GM18502 (cell line): ENCODE data around the gene AKAP12.
"Not testable (repeated sequence)": the region's sequence is repeated elsewhere in the genome, so short reads cannot be mapped to it uniquely, and the experiment has no call there.

Experiments used
- ATAC-seq: cut with Tn5 transposase; IDR thresholded peaks from one replicate; pipeline ENCODE4 v1.9.1; 2021; ENCODE audit warnings: mild to moderate bottlenecking; ENCODE audit not compliant: unreplicated experiment, poor library complexity

Gene AKAP12

DNA sequence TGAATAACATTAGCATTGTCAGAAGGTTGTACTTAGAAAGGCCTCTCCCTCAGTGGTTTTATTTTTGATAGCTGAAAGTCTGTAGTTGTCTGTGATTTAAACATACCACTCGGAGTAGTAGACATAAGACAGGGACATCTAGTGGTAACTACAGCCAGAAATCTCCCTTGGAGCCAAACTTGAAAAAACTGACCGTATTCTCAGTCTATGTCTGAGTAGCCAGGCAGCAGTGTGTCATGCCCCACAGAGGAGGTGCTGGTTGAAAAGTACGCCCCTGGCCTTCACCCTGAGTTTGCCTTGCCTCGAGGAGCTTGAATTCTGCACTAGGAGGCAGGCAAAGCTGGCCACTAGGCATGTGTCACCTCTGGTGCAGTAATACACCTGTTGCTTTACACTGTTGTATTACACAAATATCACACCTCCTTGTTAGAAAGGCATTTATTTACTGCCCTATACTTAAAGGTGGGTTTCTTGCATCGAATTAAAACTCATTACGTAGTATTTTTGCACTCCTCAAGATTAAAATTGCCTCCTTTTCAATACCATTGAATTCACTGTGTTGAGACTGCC is 130.8 kb downstream of the AKAP12 start:
- ATAC-seq, result no peak

DNA sequence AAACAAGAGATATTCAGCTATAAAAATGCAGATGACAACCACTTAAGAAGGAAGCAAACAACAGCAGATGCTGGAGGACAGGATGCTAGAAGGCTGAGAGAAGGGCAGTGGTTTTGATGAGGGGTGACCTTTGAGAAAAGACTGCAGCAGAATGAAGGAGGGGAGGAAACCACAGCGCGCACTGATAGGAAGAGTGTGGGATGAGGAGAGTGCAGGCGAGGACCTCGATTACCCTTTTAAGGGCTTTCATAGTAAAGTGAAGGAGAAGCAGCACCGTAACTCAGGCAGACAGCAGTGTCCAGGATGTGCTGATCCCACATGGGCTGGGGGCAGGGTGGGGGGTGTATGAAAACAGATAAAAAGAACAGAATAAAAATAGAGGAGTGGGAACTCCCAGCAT is 132.4 kb downstream of the AKAP12 start:
- no peak for ATAC-seq

DNA sequence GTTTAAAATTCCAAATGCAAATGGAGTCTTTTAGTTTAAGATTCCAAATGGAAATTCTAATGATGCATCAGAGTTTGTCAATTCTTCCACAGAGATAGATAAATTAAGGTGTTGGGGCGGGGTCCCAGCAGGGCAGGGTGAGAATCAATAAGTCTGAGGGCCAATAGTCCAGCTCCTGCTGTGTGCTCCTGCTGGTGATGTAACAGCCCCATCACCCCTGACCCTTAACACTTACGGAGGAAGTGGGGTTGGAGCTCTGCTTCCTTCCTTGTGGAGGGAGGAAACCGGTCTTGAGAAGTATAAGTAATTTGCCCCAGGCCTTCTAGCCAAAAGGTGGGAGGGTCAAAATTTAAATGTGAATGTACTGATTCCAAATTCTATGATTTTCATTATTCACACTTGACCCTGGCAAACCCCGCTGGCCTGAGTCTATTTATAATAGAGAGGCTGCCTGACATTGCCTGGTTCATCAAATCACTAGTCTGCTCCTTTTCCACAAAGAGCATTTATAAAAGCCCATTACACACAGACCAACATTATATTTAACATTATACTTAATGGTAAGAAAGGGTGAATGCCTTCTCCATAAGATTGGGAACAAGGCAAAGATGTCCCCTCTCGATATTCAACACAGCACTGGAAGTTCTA is 134.4 kb downstream of the AKAP12 start:
- no peak for ATAC-seq

DNA sequence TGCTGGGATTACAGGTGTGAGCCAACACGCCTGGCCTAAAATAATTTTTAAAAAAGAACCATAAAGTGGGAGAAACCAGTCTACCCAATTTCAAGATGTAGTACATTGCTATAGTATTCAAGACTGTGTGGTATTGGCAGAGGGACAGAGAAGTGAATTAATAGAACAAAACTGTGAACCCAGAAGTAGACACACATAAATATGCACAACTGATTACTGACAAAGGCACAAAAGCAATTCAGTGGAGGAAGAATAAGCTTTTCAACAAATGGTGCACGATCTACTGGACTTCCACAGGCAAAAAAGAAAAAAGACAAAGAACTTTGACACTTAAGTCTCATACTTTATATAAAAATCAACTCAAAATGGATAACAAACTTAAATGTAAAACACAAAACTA is 136.1 kb downstream of the AKAP12 start:
- ATAC-seq, result no peak

DNA sequence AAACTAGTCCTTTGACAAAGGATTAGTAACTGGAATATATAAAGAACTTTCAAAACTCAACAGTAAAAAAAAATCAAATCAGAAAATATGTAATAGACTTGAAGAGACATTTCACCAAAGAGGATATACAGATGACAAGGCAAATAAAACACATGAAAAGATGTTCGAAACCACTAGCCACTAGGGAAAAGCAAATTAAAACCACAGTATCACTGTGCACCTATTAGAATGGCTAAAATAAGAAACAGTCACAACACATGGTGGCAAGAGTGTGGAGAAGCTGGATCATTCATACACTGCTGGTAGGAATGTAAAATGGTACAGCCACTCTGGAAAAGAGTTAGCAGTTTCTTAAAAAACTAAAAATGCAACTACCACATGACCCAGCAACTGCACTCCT is 136.7 kb downstream of the AKAP12 start:
- peak; percentile 39 for ATAC-seq

DNA sequence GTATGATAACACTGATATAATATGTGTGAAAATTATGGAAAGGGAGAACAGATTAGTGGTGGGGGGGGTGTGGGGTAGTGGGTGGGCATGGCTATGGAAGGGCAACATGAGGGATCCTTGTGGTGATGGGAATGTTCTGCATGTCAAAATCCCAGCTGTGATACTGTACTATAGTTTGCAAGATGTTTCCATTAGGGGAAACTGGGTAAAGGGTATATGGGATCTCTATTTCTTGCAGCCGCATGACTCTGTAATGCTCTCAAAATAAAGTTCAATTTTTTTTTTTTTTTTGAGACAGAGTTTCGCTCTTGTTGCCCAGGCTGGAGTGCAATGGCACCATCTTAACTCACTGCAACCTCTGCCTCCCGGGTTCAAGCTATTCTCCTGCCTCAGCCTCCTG is 137.3 kb downstream of the AKAP12 start:
- ATAC-seq, result no peak

DNA sequence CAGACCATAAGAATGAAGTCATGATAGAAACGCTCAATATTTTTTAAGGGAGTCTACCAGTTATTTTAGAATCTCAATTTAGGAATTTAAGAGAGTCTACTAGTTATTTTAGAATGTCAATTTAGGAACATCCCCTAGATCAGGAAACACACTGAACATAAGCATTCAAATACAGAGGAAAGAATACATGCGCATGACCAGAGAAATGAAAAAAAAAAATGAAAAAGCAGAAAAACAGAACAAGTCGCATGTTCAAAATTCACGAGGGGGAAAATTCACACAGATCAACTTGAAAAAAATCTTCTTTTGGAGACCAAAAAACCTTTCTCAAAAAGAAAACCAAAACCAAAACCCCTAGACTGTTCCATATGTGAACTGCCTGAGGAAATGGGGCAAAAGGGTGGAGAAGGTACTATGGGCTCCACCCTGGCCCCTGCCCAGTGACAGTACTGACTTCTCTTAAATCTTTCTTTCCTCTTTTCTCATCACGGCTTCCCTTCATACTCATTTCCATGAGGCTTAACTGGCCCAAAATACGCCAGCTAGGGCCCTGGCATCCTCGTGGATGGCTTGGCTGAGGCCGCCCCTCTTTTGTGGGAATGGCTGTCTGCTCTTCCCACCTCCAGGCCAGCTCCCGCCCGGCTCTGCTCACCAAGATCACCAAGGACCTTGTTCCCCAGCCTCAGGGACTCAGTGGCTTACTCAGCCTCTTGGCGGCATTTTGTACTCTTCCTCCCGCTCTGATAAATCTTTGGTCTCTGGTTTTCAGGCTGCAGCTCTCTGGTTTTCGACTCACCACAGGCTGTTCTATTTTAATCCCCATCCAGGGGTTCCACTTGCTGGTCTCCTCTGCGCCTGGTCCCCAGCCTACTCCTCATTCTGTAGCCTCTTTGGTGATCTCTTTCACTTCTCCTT is 140.4 kb downstream of the AKAP12 start:
- peak; percentile 59 for ATAC-seq

DNA sequence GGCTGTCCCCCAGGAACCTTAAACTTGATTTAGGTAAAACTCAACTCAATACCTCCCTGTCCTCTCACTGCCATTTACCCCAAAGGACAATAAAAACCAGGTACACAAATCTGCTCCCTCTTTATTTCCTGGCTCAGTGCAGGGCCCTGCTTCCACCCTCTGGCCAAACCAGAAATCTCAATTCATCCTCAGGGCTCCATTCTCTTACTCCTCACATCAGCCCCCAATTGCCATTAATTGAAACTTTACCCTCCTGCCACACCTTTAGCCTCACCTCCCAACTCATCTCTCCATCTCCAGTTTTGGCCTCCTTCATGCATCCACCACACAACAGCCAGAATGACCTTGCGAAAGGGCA is 141.1 kb downstream of the AKAP12 start:
- ATAC-seq, result no peak

DNA sequence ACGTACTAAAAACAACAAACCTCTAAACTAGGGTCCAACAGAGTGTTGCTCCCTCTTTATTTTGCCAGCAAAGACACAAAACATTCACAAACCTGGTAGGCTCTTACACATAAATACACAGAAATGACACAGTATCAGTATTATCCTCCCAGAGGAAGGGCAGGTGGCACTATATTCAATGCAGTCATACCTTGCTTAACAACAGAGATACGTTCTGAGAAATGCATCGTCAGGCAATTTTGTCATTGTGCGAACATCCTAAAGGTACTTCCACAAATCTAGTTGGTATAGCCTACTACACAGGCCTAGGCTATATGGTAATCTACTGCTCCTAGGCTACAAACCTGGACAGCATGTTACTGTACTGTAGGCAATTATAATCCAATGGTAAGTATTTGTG is 142.0 kb downstream of the AKAP12 start:
- no peak for ATAC-seq

DNA sequence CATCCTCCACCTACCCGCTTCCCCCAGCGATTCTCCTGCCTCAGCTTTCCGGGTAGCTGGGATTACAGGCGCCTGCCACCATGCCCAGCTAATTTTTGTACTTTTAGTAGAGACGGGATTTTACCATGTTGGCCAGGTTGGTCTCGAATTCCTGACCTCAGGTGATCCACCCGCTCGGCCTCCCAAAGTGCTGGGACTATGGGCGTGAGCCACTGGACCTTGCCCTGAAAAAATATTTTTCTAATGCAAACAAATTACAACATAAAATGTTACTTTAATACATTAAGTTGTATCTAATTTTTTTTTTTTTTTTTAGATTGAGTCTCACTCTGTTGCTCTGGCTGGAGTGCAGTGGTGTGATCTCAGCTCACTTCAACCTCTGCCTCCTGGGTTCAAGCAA is 142.9 kb downstream of the AKAP12 start:
- not testable (repeated sequence) for ATAC-seq

DNA sequence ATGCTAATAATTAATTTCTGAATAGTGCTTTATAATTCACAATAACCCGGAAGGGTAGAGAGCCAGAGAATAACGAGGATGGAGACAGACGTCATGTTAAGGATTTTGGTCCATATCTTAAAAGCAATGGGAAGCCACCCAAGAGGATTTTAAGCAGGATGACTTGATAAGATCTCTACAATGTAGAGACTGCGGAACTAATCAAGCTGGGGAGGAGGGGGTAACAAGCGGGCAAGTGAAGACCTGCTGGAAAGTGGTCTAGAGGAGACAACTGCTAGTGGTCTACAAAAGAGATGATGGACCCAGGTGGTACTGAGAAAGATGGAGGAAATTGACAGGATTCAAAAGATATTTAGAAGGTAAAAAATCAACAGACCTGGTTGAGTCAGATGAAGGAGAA is 144.4 kb downstream of the AKAP12 start:
- no peak for ATAC-seq

DNA sequence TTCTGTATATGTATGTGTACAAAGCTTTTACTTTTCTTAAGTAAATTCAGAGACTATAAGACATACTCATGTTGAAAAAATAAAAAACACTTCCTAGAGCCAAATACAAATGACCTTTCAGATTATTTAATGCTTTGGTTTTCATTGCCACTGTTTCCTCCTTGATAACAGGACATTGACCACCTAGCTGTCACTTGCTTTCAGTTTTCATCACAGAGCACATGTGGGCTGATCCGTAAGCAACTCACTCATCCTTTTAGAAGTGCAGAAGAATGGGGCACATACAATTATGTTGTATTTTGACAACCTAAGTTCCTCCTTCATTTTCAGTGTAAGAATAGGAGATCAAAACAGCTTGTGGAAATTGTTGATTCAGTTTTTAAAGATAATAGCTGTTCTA is 145.4 kb downstream of the AKAP12 start:
- no peak for ATAC-seq

DNA sequence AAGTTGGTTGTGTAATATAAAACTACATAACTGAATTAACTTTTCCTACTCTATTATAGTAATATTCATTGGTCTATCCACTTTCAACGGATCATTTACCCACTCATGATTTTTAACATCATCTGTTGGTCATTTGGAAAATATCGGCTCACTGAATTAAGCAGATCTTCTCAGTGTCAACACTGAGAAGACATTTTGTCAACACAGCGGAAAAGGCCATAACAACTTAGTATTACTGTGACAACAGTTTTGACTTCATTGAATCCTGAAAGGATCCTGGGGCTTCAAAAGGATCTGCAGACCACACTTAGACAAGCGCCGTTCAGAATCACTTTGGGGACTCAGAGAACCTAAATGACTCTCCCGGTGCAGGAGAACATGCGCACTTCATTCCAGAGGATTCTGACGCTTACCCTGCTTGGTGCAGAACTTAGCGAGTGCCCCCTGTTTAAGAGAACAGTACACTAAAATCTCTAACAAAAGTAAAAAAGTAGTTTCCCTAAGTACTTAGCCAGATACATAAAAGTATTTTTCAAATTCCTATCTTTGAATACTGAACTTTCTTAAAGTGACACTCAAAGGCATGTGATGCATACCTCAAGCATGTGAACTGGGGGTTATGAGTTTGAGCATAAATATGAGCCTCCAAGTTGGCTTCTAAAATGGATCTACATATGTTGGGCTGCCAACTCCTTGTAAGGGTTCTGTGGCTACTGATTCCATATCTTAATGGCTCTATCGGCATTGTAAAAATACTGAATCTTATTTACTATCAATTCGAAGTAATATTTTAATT is 147.6 kb downstream of the AKAP12 start:
- no peak for ATAC-seq

DNA sequence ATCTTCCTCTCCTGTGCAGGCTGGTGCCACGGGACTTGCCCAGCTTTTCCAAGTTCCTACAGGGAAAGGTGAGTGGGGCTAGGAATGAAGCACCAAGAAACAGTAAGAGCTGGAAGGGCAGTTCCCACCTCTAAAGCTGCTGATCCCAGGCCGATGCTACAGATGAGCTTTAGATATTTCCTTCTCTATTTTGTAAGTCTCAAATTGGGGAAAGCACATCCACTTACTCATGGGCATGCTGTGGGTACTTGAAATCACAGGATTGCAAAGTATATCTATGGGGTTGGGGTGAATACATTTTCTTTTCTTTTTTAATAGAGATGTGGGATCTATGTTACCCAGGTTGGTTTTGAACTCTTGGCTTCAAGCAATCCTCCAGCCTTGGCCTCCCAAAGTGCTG is 148.5 kb downstream of the AKAP12 start:
- ATAC-seq, result no peak

DNA sequence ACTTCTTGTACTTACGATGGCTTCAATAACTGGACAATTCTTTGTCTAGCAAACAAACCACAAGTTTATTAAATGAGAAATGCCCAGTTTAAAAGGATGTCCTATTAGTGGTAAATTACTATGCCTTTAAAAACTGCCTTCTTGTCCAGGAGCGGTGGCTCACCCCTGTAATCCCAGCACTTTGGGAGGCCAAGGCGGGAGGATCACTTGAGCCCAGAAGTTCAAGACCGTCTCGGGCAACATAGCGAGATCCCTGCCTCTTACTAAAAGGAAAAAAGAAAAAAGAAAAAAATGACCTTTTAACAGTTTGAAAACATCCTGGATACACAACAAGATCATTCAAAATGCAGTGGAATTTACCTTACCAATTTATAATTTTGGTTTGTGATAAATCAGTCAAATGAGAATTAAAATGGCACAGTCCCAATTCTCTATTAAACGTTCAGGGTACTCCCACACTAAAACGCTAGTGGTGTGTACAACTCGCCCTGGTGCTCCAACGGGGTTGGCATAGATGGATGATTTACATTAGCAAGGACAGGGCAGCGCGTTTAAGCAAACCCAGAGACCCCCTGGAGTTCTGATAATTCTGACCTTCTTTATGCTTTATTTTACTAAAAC is 149.3 kb downstream of the AKAP12 start:
- ATAC-seq, result no peak

DNA sequence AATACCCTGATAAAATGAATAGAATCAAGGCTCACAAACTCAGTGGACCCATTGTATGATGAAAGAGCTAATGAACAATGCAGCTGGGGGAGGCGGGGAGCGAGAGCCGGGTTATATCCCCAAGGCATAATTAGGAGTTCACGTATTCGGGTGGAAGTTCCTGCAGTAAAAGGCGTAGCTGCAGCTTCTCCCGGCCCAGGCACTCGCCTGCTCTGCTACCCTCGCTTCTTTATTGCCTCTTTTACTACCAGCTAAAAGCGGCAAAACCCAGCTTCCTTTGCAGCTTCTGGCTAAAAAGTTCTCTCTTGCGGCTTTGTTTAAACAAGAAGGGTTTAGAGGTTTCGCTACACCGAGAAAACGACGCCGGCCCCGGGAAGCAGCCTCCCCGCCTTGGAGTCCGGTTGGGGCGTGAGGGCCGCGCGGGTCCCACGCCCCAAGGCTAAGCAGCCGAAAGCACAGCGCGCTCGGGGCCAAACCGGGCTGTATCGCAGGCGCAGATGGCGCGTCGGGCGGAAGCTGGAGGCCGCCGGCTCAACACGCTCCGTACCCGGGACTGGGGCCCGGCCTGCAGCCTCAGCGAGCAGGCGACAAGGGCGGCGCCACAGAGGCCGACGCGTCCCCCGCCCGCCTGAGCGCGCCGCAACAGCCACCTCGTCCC is 150.0 kb downstream of the AKAP12 start:
- peak; percentile 70 for ATAC-seq

DNA sequence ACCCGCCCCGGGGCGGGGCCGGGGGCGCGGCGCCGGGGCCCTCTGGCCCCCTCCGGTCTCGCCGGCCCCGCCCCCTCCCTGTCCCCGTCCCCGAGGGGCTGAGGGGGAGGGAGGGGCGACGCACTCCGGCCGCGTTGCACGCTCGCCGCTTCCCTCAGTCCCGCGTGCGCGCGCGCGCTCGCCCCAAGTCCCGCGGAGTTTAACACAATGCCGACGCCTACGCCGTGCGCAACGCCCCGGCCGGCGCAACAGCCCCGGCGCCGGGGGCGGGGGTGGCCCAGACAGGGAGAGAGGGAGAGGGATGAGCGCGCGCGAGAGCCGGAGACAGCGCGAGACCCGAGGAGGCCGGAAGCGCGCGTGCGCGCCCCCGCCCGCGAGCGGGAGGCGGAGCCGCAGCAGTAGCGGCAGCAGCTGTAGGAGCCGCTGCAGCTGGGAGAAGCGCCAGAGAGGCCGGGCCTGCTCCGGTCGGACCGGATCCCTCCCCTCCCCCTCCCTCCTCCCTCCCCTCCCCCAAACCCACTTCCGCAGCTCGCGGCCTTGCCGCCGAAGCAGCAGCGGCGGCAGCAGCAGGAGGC is 150.6 kb downstream of the AKAP12 start:
- peak; percentile 83 for ATAC-seq

DNA sequence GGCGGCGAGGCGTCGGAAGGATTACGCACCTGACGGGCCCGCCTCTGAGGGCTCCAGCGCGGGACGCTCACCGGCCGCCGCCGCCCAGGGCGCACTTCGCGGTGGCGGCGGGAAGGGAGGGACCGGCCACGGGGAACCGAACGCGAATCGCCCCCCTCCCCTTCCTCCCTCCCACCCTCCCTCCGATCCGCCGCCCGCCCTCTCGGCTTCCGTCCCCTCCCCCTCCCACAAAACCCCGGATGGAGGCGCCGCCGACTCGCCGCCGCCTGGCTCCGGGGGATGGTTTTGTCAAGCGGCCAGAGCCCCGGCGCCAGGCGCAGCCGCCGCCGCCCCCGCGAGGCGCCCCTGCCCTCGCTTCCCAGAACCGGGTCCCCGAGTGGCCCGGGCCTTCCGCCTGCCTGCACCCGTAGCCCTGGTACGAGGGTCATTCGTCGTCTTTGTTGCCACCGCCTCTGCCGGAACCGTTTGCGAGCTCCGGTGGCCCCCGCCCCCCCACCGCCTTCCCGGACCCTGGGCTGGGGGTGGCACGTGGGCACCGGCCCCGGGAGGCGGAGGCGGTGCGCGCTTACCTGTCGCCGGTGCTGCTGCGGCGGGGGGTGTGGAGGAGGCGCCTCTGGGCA is 151.2 kb downstream of the AKAP12 start:
- ATAC-seq, result peak; percentile 8
